GM12892 (cell line): ENCODE data around the gene SLC27A1.

Experiments used
- POLR2A ChIP-seq: IDR thresholded peaks from 2 replicates; pipeline ENCODE4 v1.6.1; 2011; ENCODE audit warnings: low read depth, low read length, control low read depth
- POLR2AphosphoS5 ChIP-seq: IDR thresholded peaks from 2 replicates; pipeline ENCODE4 v1.6.1; 2011; ENCODE audit warnings: low read depth, low read length, control low read depth
- TAF1 ChIP-seq: IDR thresholded peaks from 2 replicates; pipeline ENCODE4 v1.6.1; 2011; ENCODE audit warnings: low read depth, mild to moderate bottlenecking, control low read depth, low read length, borderline replicate concordance

DNA sequence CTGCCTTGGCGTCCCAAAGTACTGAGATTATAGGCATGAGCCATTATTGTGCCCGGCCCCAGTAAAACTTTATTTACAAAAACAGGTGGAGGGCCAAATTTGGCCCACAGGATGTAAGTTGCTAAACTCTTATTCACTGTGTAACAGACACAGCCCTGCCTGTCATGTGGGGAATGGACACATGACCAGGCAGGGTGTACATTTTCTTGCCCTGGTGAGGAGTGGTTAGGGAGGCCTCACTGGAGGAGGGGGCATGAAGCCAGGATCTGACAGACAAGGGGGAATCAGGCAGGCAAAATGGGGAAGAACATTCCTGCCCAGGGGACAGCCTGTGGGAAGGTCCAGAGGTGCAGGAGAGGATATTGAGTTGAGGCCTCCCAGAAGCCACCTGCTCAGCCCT, 33.7 kb downstream of the SLC27A1 start:
- TF ChIP-seq POLR2A (no peak), TAF1 (no peak), POLR2AphosphoS5 (no peak)
